T follicular helper cell (primary cell): Measurements from ENCODE around the gene CCL13.
"Not testable (repeated sequence)": the region's sequence is repeated elsewhere in the genome, so short reads cannot be mapped to it uniquely, and the experiment has no call there.

Experiments used
- DNase-seq: peaks from one replicate; pipeline ENCODE4 v3.0.0-alpha.2; 2020; ENCODE audit warnings: low read depth
- total RNA-seq, 2 experiments: gene quantifications; one replicate each; lab custom pipeline; 2026; lab: John Stamatoyannopoulos, UW

The CCL13 gene
- 0 reads per million in 2 experiments for total RNA-seq

GRCh38 chr17:34356194-34356593 is at the start of gene CCL13:
CCL13 (plus strand) TSS chr17:34356480; CDS start chr17:34356527, 47 bp downstream.
- DNase-seq, result no peak

GRCh38 chr17:34307110-34307509 is 49.2 kb upstream of the CCL13 start:
- no peak for DNase-seq

GRCh38 chr17:34308371-34308770 is 47.9 kb upstream of the CCL13 start:
- no peak for DNase-seq

- DNase-seq, result no peak
Measured at GRCh38 chr17:34311291-34311690, 45.0 kb upstream of the CCL13 start.

GRCh38 chr17:34312080-34312479 is 44.2 kb upstream of the CCL13 start:
- no peak for DNase-seq

GRCh38 chr17:34313164-34313563 is 43.1 kb upstream of the CCL13 start:
- DNase-seq, result no peak

- DNase-seq, result no peak
Measured at GRCh38 chr17:34314279-34314678, 42.0 kb upstream of the CCL13 start.

GRCh38 chr17:34318474-34318873 is 37.8 kb upstream of the CCL13 start:
- DNase-seq, result no peak

- no peak for DNase-seq
Measured at GRCh38 chr17:34319039-34319483, 37.2 kb upstream of the CCL13 start, which contains the start of gene CCL8. CCL8 (plus strand) TSS chr17:34319435; CDS start chr17:34319502, 67 bp downstream.

GRCh38 chr17:34321964-34322363 is 34.3 kb upstream of the CCL13 start:
- no peak for DNase-seq

GRCh38 chr17:34327580-34327979 is 28.7 kb upstream of the CCL13 start:
- not testable (repeated sequence) for DNase-seq

- no peak for DNase-seq
Measured at GRCh38 chr17:34337701-34338100, 18.6 kb upstream of the CCL13 start.

- no peak for DNase-seq
Measured at GRCh38 chr17:34339138-34339770, 17.0 kb upstream of the CCL13 start.

GRCh38 chr17:34341916-34342315 is 14.4 kb upstream of the CCL13 start:
- no peak for DNase-seq

GRCh38 chr17:34347063-34347462 is 9.2 kb upstream of the CCL13 start:
- no peak for DNase-seq

GRCh38 chr17:34349751-34350150 is 6.5 kb upstream of the CCL13 start:
- no peak for DNase-seq

- no peak for DNase-seq
Measured at GRCh38 chr17:34351096-34351495, 5.2 kb upstream of the CCL13 start.

GRCh38 chr17:34352191-34352590 is 4.1 kb upstream of the CCL13 start:
- no peak for DNase-seq

- DNase-seq, result no peak
Measured at GRCh38 chr17:34354637-34355036, 1.6 kb upstream of the CCL13 start.

GRCh38 chr17:34357398-34357797 is 1.1 kb downstream of the CCL13 start:
- DNase-seq, result no peak

- DNase-seq, result no peak
Measured at GRCh38 chr17:34358631-34359030, 2.4 kb downstream of the CCL13 start.

GRCh38 chr17:34360601-34361270 is 4.5 kb downstream of the CCL13 start:
- no peak for DNase-seq

- DNase-seq, result peak; percentile 38
Measured at GRCh38 chr17:34361478-34362061, 5.3 kb downstream of the CCL13 start.
